Activated naive CD8-positive, alpha-beta T cell (primary cell): ENCODE data around the gene VEGFC.

Experiments
- H3K27ac Mint-ChIP-seq: one replicate; pipeline ENCODE4 v1.8.0; 2021; ENCODE audit warnings: mixed read lengths
- H3K27me3 Mint-ChIP-seq: one replicate; pipeline ENCODE4 v1.8.0; 2021; ENCODE audit warnings: mixed read lengths
- H3K36me3 Mint-ChIP-seq: one replicate; pipeline ENCODE4 v1.8.0; 2021; ENCODE audit warnings: mixed read lengths
- H3K4me1 Mint-ChIP-seq: one replicate; pipeline ENCODE4 v1.8.0; 2021; ENCODE audit warnings: low read depth, mixed read lengths
- H3K4me3 Mint-ChIP-seq: one replicate; pipeline ENCODE4 v1.8.0; 2021; ENCODE audit warnings: mild to moderate bottlenecking, mixed read lengths
- H3K9me3 Mint-ChIP-seq: one replicate; pipeline ENCODE4 v1.8.0; 2021; ENCODE audit warnings: low read depth, mixed read lengths

The VEGFC gene

DNA sequence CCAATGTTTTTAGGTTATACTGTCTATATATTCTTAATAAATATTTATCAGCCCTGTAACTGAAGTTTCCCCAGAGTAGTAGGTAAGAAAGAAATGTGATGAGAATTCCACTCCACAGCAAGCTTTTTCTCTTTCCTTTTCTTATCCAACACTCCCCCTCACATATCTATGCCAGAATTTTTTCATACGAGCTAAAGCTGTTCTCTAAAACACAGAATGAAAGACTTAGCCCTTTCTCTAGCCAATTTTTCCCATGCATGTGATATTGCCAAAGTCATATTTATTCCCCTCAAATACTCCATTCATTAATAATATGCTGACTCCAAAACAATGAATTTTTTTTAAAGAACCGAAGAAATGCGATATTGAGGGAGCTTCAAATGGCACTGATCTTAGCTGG, 32.3 kb downstream of the VEGFC start:
- no peak overlapping the region for H3K4me3 Mint-ChIP-seq
- peaks cover 4% of the 10 kb centered on the region for H3K9me3 Mint-ChIP-seq
- no peak overlapping the region for H3K27ac Mint-ChIP-seq
- no peaks in the 10 kb centered on the region for H3K36me3 Mint-ChIP-seq
- H3K27me3 Mint-ChIP-seq: no peaks in the 10 kb centered on the region
- no peaks in the 10 kb centered on the region for H3K4me1 Mint-ChIP-seq

DNA sequence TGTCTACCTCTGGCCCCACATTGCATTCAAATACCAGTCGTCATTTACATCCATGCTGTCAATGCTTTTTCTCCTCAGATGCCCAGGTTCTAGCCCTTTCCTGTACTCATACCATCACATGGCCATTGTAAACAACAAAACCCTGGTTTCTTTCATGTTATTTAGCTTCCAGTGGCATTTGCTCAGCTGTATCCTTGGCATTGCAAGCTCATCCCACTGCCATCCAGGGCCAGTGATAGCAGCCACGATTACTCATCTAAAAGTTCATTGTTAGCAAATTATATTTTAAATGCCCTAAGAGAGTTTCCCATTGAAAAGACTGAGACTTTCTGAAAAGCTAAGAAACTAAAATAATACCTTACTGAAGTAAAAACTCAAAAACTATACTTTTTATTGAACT, 34.0 kb downstream of the VEGFC start:
- no peak overlapping the region for H3K4me3 Mint-ChIP-seq
- no peaks in the 10 kb centered on the region for H3K4me1 Mint-ChIP-seq
- H3K9me3 Mint-ChIP-seq: no peaks in the 10 kb centered on the region
- H3K27me3 Mint-ChIP-seq: no peaks in the 10 kb centered on the region
- no peaks in the 10 kb centered on the region for H3K36me3 Mint-ChIP-seq
- H3K27ac Mint-ChIP-seq: no peak overlapping the region

DNA sequence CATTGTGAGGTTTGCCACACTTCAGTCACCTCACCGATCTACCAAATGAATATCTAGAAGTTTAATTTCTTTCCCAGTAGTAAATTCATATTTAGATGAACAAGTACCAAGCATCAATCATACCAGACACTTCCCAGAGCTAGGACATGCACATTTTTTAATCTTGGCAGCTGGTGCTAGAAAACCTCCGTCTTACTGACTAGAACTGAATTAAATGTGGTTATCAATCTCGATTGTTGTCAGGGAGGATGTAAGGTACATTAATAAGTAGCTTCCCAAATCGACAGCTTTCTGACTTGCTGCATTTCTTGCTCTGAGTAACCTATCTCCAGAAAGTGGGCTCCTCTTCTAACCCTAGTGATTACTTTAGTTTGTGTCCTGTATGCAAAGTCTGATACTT, 34.4 kb downstream of the VEGFC start:
- Mint-ChIP-seq H3K9me3 (no peaks in the 10 kb centered on the region), H3K4me3 (no peak overlapping the region), H3K27ac (no peak overlapping the region), H3K36me3 (no peaks in the 10 kb centered on the region), H3K4me1 (no peaks in the 10 kb centered on the region), H3K27me3 (no peaks in the 10 kb centered on the region)

DNA sequence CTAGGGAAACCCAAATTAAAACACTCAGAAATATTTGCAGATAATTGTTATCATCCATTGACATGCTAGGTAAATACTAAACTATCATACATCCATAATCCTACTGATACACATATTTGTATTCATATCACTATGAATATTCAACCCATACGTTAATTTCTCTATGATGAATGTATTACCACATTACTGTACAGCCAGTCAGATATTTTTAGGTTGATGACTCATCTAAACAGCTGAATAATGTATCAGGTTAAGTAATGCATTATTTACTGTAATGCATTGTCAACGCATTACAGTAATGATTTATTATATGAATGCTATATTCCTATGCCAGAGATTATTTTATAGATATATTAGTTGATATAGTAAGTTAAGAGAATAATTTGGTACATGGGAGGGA, 37.1 kb downstream of the VEGFC start:
- Mint-ChIP-seq H3K27ac (no peak overlapping the region), H3K9me3 (no peaks in the 10 kb centered on the region), H3K27me3 (no peaks in the 10 kb centered on the region), H3K4me1 (no peaks in the 10 kb centered on the region), H3K4me3 (no peak overlapping the region), H3K36me3 (no peaks in the 10 kb centered on the region)

DNA sequence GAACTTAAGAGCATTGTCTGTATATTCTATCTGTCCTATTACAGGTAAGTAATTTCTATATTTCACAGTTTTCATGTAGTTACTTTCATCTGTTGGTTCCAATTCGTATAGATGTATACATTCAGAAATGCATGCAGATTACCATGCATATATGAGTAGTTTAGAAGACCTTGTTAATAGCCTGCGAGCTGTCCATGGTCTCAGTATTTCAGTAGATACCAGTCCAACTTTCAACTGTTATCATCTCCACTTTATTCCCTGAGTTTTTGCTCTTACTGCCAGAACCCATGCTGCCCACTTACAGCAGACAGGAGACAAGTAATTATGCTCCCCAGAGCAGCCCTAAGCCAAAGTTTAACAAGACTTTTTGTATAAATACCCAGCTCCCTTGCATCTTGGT, 37.7 kb downstream of the VEGFC start:
- H3K27me3 Mint-ChIP-seq: no peaks in the 10 kb centered on the region
- H3K9me3 Mint-ChIP-seq: no peaks in the 10 kb centered on the region
- no peak overlapping the region for H3K4me3 Mint-ChIP-seq
- no peaks in the 10 kb centered on the region for H3K36me3 Mint-ChIP-seq
- H3K27ac Mint-ChIP-seq: no peak overlapping the region
- no peaks in the 10 kb centered on the region for H3K4me1 Mint-ChIP-seq

DNA sequence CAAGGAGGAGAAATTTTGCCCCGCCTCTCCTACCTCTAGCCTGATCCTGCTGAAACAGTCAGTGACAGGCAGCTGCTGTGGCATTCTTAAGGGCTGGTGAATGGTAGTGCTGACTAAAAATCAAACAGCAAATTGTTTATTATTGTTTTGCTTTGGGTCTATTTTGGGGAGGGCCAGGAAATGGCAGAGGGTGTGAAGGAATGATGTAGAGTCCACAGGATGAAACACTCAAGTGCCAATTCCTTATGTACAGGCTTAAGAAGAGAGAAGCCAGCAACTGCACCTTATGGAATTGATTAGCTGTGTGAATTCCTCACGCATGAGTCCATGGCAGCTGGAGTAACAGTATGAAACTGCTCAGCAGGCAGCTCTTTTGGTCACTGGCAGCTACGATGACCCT, 39.7 kb downstream of the VEGFC start:
- Mint-ChIP-seq H3K4me1 (no peaks in the 10 kb centered on the region), H3K36me3 (no peaks in the 10 kb centered on the region), H3K9me3 (no peaks in the 10 kb centered on the region), H3K27me3 (no peaks in the 10 kb centered on the region), H3K27ac (no peak overlapping the region), H3K4me3 (no peak overlapping the region)

DNA sequence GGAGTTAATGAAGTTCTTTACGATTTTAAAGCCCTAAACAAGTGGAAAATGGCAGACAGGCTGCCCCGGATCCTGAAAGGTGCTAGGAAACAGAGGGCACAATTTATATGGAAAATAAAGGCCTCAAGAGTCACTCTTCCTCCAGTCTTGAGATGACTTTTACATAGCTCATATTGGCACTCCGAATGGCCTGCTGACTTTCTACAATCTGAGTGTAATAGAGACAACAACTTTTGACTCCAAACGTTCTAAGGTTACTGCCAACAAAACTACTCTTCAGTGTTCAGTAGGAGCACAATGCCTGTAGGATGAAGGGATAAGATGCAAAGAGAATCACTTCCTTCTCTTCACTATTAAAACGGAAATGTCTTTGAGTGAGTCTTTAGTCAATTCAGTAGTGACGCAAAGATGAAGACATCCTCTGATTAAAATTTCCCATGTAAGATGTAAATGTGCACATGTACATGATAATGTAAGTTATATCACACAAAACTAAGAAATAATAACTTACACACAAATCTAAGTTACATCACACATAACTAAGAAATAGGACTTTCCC, 40.5 kb downstream of the VEGFC start:
- Mint-ChIP-seq H3K4me3 (no peak overlapping the region), H3K36me3 (no peaks in the 10 kb centered on the region), H3K4me1 (no peaks in the 10 kb centered on the region), H3K27ac (no peak overlapping the region), H3K9me3 (no peaks in the 10 kb centered on the region), H3K27me3 (no peaks in the 10 kb centered on the region)

DNA sequence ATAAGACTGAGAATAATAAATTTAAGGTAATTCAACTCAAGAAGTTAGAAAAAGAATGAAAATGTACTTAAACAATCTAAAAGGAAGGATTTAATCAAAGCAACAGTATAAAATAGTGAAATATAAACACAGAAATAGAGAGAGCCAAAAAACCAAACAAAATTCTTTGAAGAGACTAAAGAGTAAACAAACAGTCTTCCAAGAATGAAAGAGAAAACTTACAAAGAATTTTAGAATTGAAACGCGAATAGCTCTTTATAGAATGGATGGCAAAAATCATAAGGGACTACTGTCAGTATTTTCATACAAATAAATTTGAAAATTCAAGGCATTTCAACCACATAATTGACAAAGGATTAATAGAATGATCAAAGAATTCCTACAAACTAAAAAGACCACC, 41.7 kb downstream of the VEGFC start:
- Mint-ChIP-seq H3K36me3 (no peaks in the 10 kb centered on the region), H3K27ac (no peak overlapping the region), H3K9me3 (no peaks in the 10 kb centered on the region), H3K27me3 (no peaks in the 10 kb centered on the region), H3K4me3 (no peak overlapping the region), H3K4me1 (no peaks in the 10 kb centered on the region)

DNA sequence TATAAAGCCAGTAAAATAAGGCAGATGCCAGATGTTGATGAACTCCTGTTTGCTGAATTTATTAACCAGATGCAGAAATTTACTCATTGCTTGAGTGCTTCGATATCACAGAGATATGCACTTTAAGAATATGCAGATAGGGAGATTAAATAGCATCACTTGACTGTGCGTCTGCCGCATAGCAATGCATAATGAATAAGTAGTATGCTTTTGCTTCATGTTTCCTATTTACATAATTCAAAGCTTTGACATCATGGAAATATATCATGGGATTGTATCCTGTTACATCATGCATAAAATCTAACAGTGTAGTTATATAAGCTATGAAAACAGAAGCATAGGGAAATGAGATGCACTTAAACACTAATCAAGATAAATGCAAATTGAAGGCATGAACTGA, 45.9 kb downstream of the VEGFC start:
- Mint-ChIP-seq H3K9me3 (no peaks in the 10 kb centered on the region), H3K36me3 (no peaks in the 10 kb centered on the region), H3K27me3 (no peaks in the 10 kb centered on the region), H3K4me3 (no peak overlapping the region), H3K27ac (no peak overlapping the region), H3K4me1 (no peaks in the 10 kb centered on the region)

DNA sequence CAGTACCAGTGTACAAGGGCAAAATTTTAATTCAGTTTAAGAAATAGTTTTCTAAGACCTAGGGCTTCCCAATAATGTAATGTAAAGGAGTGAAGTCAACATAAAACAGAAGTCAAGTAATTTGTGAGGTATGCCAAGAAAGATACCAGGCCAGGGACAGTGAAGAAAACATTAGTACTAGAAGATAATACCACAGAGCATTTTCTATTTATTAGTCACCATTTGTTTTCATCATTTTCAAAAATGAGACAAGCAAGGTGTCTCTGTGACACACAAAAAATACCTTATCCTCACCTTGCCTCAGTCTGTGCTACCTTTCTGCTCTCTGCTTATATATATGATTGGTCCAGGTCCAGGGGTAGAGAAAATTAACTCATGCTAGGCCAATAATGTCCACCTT, 46.8 kb downstream of the VEGFC start:
- H3K27me3 Mint-ChIP-seq: no peaks in the 10 kb centered on the region
- H3K4me3 Mint-ChIP-seq: no peak overlapping the region
- H3K27ac Mint-ChIP-seq: no peak overlapping the region
- H3K4me1 Mint-ChIP-seq: no peaks in the 10 kb centered on the region
- no peaks in the 10 kb centered on the region for H3K9me3 Mint-ChIP-seq
- H3K36me3 Mint-ChIP-seq: no peaks in the 10 kb centered on the region

DNA sequence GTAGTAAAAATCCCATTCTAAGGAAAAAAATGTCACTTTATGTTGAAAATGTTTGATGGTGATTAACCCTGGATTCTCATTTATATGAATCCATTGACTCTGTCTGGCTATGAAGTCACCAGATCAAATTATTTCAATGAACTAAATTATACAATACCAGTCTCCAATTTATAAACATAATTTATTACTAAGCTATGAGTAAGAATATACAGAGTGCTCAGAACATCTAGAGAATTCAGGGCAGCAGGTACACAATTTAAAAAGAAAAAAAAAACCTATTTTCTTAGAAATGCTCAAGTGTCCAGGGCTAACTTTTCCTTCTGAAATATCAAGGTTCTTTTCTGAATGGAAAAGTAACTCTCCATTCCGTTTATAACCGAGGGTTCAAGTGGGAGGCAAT, 48.6 kb downstream of the VEGFC start:
- Mint-ChIP-seq H3K4me3 (no peak overlapping the region), H3K27me3 (no peaks in the 10 kb centered on the region), H3K27ac (no peak overlapping the region)

DNA sequence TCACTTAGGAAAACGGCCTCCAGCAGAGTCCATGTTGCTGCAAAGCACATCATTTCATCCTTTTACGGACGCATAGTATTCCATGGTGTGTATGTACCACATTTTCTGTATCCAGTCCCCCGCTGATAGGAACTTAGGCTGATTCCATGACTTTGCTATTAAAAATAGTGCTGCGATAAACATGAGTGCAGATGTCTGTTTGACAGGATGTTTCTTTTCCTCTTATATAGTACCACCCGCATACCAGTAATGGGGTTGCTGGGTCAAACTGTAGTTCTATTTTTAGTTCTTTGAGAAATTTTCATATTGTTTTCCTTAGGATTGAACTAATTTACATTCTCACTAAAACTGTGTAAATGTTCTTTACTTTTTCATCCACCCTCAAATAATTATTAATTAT, 50.5 kb downstream of the VEGFC start:
- Mint-ChIP-seq H3K27ac (no peak overlapping the region), H3K4me3 (no peak overlapping the region), H3K4me1 (no peaks in the 10 kb centered on the region), H3K27me3 (no peaks in the 10 kb centered on the region), H3K36me3 (no peaks in the 10 kb centered on the region), H3K9me3 (no peaks in the 10 kb centered on the region)

More for the DNA sequence above, 48.6 kb downstream of the VEGFC start:
- no peaks in the 10 kb centered on the region for H3K9me3 Mint-ChIP-seq
- H3K36me3 Mint-ChIP-seq: no peaks in the 10 kb centered on the region
- H3K4me1 Mint-ChIP-seq: no peaks in the 10 kb centered on the region

DNA sequence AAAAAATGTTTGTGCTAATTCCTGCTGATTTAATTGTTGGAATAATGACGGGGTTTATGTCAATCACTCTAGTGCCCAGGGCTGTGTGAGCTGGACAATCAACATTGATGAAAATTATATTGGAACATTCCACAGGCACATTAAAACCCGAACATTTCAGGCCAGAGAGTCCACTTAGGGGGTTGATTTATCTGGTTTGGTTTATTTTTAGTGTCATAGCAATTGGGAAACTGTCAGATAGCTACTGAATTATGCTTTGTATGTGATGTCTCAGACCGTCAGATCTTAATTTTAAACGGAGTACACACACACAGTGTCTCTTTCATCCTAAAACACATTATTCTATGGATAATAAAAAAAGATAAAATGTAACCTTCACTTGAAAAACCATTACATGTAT, 51.5 kb downstream of the VEGFC start:
- Mint-ChIP-seq H3K4me1 (no peaks in the 10 kb centered on the region), H3K27ac (no peak overlapping the region), H3K9me3 (no peaks in the 10 kb centered on the region), H3K4me3 (no peak overlapping the region), H3K27me3 (no peaks in the 10 kb centered on the region), H3K36me3 (no peaks in the 10 kb centered on the region)

DNA sequence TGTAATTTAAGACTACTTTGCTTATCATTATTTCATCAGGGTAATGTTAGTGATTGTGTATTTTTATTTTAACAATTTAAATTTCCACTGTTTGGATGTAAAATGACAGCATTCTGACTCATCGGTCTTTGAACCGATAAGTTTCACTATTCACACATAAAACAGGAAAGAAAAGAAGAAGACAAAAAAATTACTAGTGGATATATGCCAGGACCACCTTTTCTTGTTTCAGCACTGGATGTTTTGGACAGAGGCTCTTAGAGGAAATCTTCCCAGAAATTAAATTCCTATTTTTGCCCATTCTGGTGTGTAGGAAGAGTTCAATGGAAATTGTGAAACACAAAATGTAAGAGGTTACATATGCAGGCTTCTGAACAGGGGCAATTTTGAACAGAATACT, 57.4 kb downstream of the VEGFC start:
- no peaks in the 10 kb centered on the region for H3K27me3 Mint-ChIP-seq
- H3K27ac Mint-ChIP-seq: no peak overlapping the region
- H3K36me3 Mint-ChIP-seq: no peaks in the 10 kb centered on the region
- no peak overlapping the region for H3K4me3 Mint-ChIP-seq
- no peaks in the 10 kb centered on the region for H3K4me1 Mint-ChIP-seq
- no peaks in the 10 kb centered on the region for H3K9me3 Mint-ChIP-seq

DNA sequence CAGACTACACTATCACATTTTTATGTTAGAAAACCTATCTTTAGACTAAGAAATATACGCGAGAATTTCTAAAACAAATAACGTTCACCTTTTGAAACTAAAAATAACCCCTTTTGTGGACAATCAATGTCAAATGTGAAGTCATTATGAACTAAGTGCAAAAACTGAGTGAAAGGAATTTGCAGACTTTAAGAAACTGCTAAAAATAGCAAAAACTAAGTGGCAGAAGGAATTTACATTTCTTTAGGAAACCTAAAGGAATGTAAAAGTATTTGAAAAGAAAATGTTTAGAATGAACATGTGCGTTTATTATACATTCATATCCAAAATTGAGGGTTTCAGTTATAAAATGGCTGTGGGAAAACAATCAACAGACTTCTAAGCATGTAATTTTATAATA, 58.3 kb downstream of the VEGFC start:
- no peaks in the 10 kb centered on the region for H3K4me1 Mint-ChIP-seq
- H3K27ac Mint-ChIP-seq: no peak overlapping the region
- H3K27me3 Mint-ChIP-seq: no peaks in the 10 kb centered on the region
- no peak overlapping the region for H3K4me3 Mint-ChIP-seq
- H3K36me3 Mint-ChIP-seq: no peaks in the 10 kb centered on the region
- H3K9me3 Mint-ChIP-seq: no peaks in the 10 kb centered on the region

DNA sequence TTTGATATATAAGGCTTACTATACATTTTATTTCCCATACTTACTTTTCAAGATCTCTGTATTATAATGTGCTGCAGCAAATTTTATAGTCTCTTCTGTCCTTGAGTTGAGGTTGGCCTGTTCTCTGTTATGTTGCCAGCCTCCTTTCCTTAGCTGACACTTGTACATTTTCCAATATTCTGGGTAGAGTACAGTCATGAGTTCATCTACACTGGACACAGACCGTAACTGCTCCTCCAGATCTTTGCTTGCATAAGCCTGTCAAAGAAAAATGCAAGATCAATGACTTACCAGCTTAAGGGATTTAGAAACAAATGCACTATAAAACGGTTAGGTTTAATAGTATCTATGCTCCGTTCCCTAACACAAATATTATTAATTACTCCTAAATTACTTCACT, 63.2 kb downstream of the VEGFC start:
- H3K27me3 Mint-ChIP-seq: no peaks in the 10 kb centered on the region
- no peaks in the 10 kb centered on the region for H3K9me3 Mint-ChIP-seq
- H3K4me1 Mint-ChIP-seq: no peaks in the 10 kb centered on the region
- no peak overlapping the region for H3K27ac Mint-ChIP-seq
- H3K36me3 Mint-ChIP-seq: no peaks in the 10 kb centered on the region
- no peak overlapping the region for H3K4me3 Mint-ChIP-seq

DNA sequence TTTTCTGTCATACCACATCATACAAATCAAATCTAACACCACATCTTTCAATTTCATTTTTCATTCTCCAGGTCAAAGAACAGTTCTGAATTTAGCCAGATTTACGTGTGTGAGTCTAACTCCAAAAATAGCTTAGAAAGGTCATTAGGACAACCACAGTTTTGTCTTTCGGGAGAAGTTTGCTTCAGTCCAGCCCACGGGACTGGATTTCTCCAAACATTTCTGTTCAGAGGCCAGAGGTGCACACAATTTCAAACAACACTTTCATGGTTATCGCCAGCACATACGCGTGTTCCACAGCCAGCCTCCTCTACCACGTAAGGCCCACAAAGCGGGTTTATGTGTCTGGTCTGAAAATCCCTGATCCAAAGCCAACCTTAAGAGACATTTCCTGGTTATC, 65.9 kb downstream of the VEGFC start:
- Mint-ChIP-seq H3K9me3 (no peaks in the 10 kb centered on the region), H3K4me3 (no peak overlapping the region), H3K36me3 (no peaks in the 10 kb centered on the region), H3K27ac (no peak overlapping the region), H3K4me1 (no peaks in the 10 kb centered on the region), H3K27me3 (no peaks in the 10 kb centered on the region)
